OCI-LY1 (cell line): Measurements from ENCODE around the gene MAPK1IP1L.

Source experiments
- CTCF ChIP-seq: fragments of 200-600 bp; sonication (generic), shearing (Covaris generic); IDR thresholded peaks from 2 replicates; pipeline ENCODE4 v1.5.1; 2017; ENCODE audit warnings: mild to moderate bottlenecking, antibody characterized with exemption, low read length, moderate library complexity, mixed read lengths
- EZH2 ChIP-seq: fragments of 200-600 bp; sonication (generic), shearing (Covaris generic); IDR thresholded peaks from 2 replicates; pipeline ENCODE4 v1.8.0; 2017; ENCODE audit warnings: borderline replicate concordance, mixed run types, mild to moderate bottlenecking, antibody characterized with exemption, low read length, moderate library complexity, mixed read lengths

- no peak for TF ChIP-seq EZH2
- no peak for TF ChIP-seq CTCF
These were observed 50.3 kb downstream of the MAPK1IP1L start for GRCh38 chr14:55101698-55102097.
